GM19463 (cell line): ENCODE results near the gene MACO1.

ENCODE experiments used
- ATAC-seq: cut with Tn5 transposase; IDR thresholded peaks from one replicate; pipeline ENCODE4 v1.9.1; 2021; ENCODE audit warnings: mild to moderate bottlenecking, moderate library complexity; ENCODE audit not compliant: unreplicated experiment

The MACO1 gene

GRCh38 chr1:25520446-25521061 lies 89.9 kb downstream of the MACO1 start:
- no peak for ATAC-seq

GRCh38 chr1:25522031-25522655 lies 91.4 kb downstream of the MACO1 start:
- ATAC-seq = peak; percentile 63

DNA sequence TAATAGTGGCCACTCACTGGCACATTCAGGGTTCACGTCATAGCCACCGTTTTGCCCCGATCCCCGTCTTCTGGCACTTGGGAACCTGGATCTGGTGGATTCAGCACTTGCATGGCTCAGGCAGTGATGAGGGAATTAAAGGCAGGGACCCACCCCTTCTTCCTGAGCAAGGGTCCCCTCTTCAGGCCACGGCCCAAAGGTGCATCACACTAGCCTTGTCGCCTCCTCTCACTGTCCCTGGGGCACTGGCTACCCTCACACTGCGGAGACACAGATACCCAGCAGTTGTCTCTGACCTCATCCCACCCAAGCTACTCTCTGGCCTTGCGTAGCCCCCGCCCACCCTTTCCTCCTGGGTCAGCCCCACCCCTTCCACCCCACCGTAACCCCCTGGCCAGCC lies 92.8 kb downstream of the MACO1 start:
- ATAC-seq = no peak

DNA sequence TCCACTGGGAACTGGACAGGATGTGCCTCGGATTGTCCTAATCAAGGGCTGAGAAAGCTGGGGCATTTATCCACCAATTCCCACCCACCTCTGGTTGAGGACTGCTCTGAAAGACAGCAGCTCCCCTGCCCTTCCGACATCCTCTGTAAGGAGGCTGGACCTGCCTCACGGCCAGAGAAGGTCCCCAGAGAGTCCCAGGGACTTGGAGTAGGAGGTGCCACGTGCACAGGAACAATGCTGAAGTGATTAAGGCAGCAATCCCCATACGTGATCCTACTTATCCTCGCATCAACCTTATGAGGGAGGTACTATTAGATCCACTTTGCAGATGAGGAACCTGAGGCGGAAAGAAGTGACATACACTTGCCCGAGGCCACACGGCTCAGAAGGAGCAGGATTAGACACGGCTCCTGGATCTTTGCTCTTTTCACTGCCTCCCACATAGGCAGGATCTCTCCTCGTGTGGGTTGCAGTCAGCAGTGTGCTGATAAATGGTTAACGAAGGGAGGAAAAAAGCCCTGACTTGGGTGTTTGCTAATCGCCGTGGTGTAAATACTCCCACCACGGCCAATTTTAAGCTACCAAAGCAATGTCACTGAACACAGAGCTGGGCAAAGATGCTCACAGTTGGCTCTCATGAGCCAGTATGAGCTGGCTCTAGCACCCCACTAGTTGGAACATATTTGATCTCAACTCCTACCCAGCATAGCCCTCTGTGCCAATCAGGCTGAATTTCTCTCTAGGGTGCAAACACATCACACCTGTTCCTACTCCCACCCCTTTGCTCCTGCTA lies 94.1 kb downstream of the MACO1 start:
- ATAC-seq = no peak

- ATAC-seq = no peak
Observed at GRCh38 chr1:25525361-25525688, 94.6 kb downstream of the MACO1 start.

DNA sequence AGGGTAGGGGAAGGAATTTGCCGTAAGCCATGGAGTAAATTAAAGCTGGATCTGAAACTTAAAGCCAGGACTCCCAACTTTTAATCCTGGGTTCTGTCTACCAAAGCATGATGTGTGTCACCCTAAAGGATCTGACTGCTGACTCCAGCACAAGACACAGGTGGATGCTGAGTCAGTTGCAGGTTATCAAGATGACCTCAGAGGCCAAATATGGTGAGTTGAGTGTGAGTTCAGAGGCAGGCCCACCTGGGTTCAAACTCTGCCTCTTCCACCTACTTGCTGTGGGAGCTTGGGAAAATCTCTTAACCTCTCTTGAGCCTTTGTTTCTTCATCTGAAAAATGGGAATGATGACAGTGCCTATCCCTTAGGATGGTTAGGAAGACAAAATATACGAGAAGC lies 96.1 kb downstream of the MACO1 start:
- ATAC-seq = no peak

- no peak for ATAC-seq
Observed at GRCh38 chr1:25527226-25527846, 96.6 kb downstream of the MACO1 start.

DNA sequence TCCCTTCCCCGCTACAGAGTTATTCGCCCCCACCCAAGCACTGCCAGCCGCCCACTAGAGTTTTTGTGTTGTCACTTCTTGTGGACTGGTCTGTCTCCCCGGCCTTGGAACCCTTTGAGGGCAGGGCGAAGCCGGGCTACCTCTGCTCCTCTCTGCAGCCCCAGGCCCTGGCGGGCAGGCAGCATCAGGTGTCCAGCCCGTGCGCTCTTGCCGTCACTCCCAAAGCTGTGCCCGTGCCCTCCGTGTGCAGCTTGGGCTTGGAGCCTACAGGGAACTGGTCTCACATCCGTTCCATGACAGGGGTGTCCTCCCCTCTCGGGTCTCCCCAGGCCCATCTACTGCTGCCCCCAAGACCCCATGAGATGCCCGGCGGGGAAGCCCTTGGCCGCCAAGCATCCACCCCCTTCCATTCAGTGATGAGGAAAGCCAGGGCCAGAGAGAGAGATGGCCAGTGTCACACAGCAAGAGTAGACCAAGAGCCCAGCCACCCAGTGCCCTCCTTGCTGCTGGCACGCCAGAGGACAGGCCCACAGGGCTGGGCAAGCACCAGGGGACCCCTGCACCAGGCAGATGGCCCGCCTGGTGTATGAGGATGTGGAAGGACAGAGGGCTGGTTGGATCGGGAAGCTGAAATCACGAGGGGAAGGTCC lies 97.4 kb downstream of the MACO1 start:
- no peak for ATAC-seq

DNA sequence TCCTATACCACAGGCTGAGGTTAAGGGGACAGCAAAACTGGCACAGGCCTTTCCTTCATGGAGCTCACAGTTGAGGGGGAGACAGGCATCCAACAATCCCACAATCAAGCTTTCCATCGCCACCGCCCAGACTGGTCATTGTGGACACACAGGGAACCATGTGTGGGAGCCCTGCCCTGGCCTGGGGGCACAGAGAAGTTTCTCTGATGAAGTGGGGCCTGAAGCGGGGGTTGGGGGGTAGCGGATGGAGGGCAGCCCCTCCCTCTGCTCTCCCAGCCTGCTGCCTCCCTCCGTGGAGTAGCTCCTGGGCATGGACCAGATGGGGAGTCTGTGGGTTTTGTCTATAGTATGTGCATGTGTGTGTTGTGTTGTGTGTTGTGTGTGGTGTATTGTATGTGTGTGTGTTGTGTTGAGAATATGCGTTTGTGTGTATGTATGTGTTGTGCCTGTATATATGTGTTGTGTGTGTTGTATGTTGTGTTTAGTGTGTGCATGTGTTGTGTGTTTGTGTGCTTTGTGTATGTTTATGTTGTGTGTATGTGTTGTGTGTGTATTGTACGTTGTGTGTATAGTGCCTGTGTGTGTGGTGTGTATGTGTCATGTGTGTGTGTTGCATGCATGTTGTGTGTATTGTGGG lies 98.3 kb downstream of the MACO1 start:
- ATAC-seq = no peak

DNA sequence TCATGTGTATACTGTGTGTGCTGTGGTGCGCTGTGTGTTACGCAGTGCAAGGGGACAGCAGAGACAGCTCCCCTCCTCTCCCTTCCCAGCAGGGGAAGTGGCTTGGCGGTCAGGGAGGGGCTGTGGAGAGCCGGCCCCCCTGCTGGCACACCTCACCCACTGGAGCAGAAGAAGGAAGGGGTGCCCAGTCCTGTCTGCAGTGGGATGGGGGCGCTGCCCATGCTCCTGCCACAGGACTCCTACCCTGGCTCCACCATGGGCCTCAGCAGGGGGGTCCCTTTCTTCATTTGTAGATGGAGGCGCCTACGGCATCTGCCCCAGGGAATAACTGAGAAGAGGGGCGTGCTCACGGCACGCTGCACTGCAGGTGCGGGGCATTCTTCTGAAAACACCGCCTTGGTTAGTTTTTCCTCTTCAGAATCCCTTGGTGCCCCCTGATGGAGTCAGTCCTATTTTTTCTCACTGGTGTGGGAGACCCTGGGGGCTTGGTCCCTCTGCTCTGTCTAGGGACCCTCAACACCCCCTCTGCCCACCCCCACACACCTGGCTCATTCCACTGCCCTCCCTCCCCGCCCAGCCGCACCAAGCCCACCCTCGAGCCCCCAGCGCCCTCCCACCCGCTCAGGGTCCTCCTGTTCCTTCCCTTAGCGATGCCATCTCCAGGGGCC lies 99.0 kb downstream of the MACO1 start:
- no peak for ATAC-seq

- ATAC-seq = no peak
Observed at GRCh38 chr1:25530186-25531081, 99.7 kb downstream of the MACO1 start.

DNA sequence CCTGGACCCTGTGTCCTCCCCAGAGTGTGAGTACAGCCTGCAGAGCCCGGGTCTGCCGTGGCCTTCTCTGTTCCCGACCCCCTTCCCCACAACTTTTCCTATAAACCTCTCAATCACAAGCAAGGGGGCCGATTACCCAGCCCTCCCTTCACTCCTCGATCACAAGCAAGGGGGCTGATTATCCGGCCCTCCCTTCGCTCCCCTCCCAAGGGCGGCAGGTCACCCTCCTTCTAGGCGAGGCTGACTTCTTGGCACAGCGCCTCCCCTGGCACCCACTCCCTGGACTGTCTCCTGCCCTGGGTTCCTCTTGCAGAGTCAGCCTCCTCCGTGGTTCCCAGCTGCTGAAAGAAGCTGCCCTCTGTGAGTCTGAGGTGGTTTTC lies 100.4 kb downstream of the MACO1 start:
- no peak for ATAC-seq

DNA sequence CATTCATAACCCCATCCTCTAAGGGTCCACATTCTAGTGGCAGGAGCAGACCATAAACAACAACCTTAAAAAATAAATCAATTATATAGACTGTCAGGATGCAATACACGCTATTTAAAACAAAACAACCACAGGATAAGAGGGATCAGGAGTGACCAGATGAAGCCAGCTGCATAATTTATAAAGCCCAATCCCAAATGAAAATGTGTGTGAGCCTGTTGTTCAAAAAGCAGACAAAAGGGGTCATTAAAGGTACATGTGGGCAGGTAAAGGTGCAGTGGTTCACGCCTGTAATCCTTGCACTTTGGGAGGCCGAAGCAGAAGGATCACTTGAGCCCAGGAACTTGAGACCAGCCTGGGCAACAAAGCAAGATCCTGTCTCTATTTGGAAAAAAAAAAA lies 102.3 kb downstream of the MACO1 start:
- no peak for ATAC-seq

DNA sequence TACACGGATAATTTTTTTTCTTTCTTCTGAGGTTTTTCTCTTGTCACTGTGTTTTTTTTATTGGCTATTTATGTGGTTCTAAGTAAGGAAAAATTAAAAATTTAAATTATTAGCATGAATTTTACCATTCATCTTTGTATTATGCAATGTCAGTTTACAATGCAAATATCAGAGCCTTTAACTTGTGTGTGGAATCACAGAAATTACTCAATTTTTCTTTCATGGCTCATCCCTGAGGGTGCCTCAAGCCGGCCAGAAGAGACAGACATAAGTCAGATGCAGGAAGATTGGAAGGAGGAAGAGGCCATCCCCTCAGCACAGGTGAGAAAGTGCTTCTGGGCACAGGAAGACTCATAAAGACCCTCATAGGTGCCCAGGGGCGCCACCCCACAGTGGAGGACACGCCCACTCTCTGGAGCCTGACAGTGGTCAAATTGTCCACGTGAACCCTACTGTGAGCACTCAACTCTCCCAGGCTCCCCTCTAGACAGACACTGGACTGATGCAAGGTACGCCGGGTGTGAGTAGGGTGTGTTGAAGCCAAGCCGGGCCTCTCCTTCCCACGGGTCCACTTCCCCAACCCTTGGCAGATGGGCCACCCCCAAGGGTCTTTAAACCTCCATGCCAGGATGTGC lies 103.2 kb downstream of the MACO1 start:
- no peak for ATAC-seq

GRCh38 chr1:25534410-25534788 lies 103.7 kb downstream of the MACO1 start:
- ATAC-seq = no peak

GRCh38 chr1:25536124-25536523 lies 105.4 kb downstream of the MACO1 start:
- ATAC-seq = no peak

DNA sequence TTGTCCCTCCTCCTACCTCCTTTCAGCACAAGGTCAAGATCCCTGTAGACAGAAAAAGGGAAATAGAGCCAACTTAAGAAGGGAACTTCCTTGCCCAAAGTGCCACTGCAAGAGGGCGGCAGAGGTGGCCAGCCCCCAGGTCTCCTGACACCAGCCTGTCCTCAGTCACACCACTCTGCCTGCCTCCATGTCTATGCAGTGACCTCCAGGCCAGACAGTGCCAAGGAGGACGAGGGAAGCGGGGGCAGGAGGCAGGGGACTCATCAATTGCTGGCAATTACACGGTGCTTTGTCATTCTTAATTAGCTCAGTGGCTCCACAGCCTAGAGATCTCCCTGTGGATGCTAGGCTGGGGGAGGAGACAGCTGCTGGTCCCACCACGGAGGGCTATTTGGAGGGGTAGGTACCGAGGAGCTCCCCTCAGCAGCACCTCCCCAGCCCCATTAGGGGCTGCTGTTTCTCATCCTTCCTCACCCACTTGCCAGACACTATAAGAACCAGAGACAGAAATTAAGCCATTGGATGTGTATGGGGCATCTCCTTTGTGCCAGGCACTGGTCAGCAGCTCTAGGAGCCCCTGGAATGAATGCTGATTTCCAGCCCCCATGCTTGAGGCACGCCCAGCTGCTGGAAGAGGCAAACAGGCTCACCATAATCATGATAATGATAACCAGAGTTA lies 106.6 kb downstream of the MACO1 start:
- ATAC-seq = no peak

GRCh38 chr1:25538191-25538767 lies 107.6 kb downstream of the MACO1 start:
- ATAC-seq = no peak
